Diencephalon (tissue), 1 donor: Measurements from ENCODE around the gene TTYH1. TPM values are rescaled to one million over a fixed set of nuclear protein-coding genes. Genes with fewer than 3 reads are reported as not detected.

Experiments
- small RNA-seq: library from RNA; depleted of rRNA; stranded (forward); fragments of <200 nt; gene quantifications from one replicate; pipeline ENCODE3, GENCODE V24; 2014
- total RNA-seq: library from RNA; depleted of rRNA; stranded (reverse); fragments of >200 nt; gene quantifications from one replicate; pipeline ENCODE4 v1.2.3, GENCODE V29; 2014

TTYH1 gene
- 191 TPM for total RNA-seq

GRCh38 chr19:54415208-54415900, at the start of gene TTYH1:
TTYH1 (plus strand) TSS chr19:54415464; CDS start chr19:54415553, 89 bp downstream.

GRCh38 chr19:54448774-54449700, 33.8 kb downstream of the TTYH1 start, which contains the start of gene LENG8:
LENG8 (plus strand) TSS chr19:54449199; CDS start chr19:54451345, 2,146 bp downstream.

GRCh38 chr19:54463531-54464043, 48.3 kb downstream of the TTYH1 start, which contains the start of gene LENG9:
LENG9 (minus strand) TSS chr19:54463778; CDS start chr19:54463526, 252 bp downstream.

GRCh38 chr19:54473071-54473891, 58.0 kb downstream of the TTYH1 start, which contains the start of gene CDC42EP5:
CDC42EP5 (minus strand) TSS chr19:54473296; CDS start chr19:54465547, 7,749 bp downstream.

Small RNA genes within 50 kb of the gene (small RNA-seq; reads per million reads assigned to genes)
- not detected for gene AC245884.3

Other genes starting within 250 kb of the TTYH1 start
- 0.46 TPM for gene TMC4, start 242.3 kb upstream of the TTYH1 start, total RNA-seq
- gene MBOAT7, start 225.9 kb upstream of the TTYH1 start, total RNA-seq = 49.6 TPM
- gene TSEN34, start 224.2 kb upstream of the TTYH1 start, total RNA-seq = 30.2 TPM
- 1,605 TPM for gene RPS9, start 214.6 kb upstream of the TTYH1 start, total RNA-seq
- gene LILRB3, start 192.5 kb upstream of the TTYH1 start, total RNA-seq = 0.92 TPM
- 0.23 TPM for gene LILRA6, start 172.7 kb upstream of the TTYH1 start, total RNA-seq
- gene LILRB5, start 158.2 kb upstream of the TTYH1 start, total RNA-seq = 0.23 TPM
- gene LILRB2, start 134.4 kb upstream of the TTYH1 start, total RNA-seq = 0.46 TPM
- 0.92 TPM for gene LILRA5, start 102.3 kb upstream of the TTYH1 start, total RNA-seq
- gene LILRA4, start 76.3 kb upstream of the TTYH1 start, total RNA-seq = 0.23 TPM
- gene LAIR1, start 50.5 kb upstream of the TTYH1 start, total RNA-seq = 2.8 TPM
- 24.7 TPM for gene LENG8, start 33.7 kb downstream of the TTYH1 start, total RNA-seq
- gene LENG9, start 48.3 kb downstream of the TTYH1 start, total RNA-seq = 1.6 TPM
- 1.2 TPM for gene CDC42EP5, start 57.8 kb downstream of the TTYH1 start, total RNA-seq
- gene LAIR2, start 87.4 kb downstream of the TTYH1 start, total RNA-seq = not detected
- 0.46 TPM for gene LILRA2, start 158.3 kb downstream of the TTYH1 start, total RNA-seq
- 0.23 TPM for gene LILRA1, start 178.2 kb downstream of the TTYH1 start, total RNA-seq
- 0.46 TPM for gene LILRB1, start 215.0 kb downstream of the TTYH1 start, total RNA-seq
- 2.3 TPM for gene LILRB4, start 247.5 kb downstream of the TTYH1 start, total RNA-seq